DOHH2 (cell line): Measurements from ENCODE around the gene IP6K1.

Experiments
- H3F3A ChIP-seq: fragments of 200-600 bp; sonication (generic), shearing (Covaris generic); 2 replicates; pipeline ENCODE4 v1.6.0; 2016; ENCODE audit warnings: antibody characterized with exemption, mild to moderate bottlenecking; ENCODE audit not compliant: control insufficient read depth, insufficient read depth
- H3K27ac ChIP-seq: fragments of 200-600 bp; sonication (generic); 2 replicates; pipeline ENCODE4 v1.5.1; 2014; ENCODE audit warnings: low read depth, mild to moderate bottlenecking, low read length, moderate library complexity
- H3K27me3 ChIP-seq: fragments of 200-600 bp; sonication (generic); 2 replicates; pipeline ENCODE4 v1.6.1; 2014; ENCODE audit warnings: mild to moderate bottlenecking, low read length, mixed read lengths; ENCODE audit not compliant: control insufficient read depth
- H3K36me3 ChIP-seq: fragments of 200-600 bp; sonication (generic); 2 replicates; pipeline ENCODE4 v1.6.1; 2014; ENCODE audit warnings: mild to moderate bottlenecking, low read length, moderate library complexity, mixed read lengths; ENCODE audit not compliant: control insufficient read depth
- H3K4me1 ChIP-seq: fragments of 200-600 bp; sonication (generic); 2 replicates; pipeline ENCODE4 v1.6.1; 2014; ENCODE audit warnings: mild to moderate bottlenecking, low read length, mixed read lengths; ENCODE audit not compliant: control insufficient read depth
- H3K4me2 ChIP-seq: fragments of 200-600 bp; sonication (generic); 2 replicates; pipeline ENCODE4 v1.6.0; 2014; ENCODE audit warnings: mild to moderate bottlenecking, low read length, moderate library complexity
- H3K4me3 ChIP-seq: fragments of 200-600 bp; sonication (generic); 2 replicates; pipeline ENCODE4 v1.5.1; 2014; ENCODE audit warnings: mild to moderate bottlenecking, low read length, mixed read lengths
- H3K79me2 ChIP-seq: fragments of 200-600 bp; sonication (generic); 2 replicates; pipeline ENCODE4 v1.6.1; 2014; ENCODE audit warnings: mild to moderate bottlenecking, low read length, mixed read lengths; ENCODE audit not compliant: control insufficient read depth
- H3K9me2 ChIP-seq: fragments of 200-600 bp; sonication (generic); replicated peaks from 2 replicates; pipeline ENCODE4 v1.6.1; 2014; ENCODE audit warnings: mild to moderate bottlenecking, low read length, mixed read lengths; ENCODE audit not compliant: control insufficient read depth
- H3K9me3 ChIP-seq: fragments of 200-600 bp; sonication (generic); 2 replicates; pipeline ENCODE4 v1.6.1; 2014; ENCODE audit warnings: antibody characterized with exemption, low read length, mixed read lengths; ENCODE audit not compliant: control insufficient read depth, insufficient read depth
- H4K20me1 ChIP-seq: fragments of 200-600 bp; sonication (generic); 2 replicates; pipeline ENCODE4 v1.6.0; 2014; ENCODE audit warnings: low read depth, mild to moderate bottlenecking, antibody characterized with exemption, low read length, moderate library complexity; ENCODE audit not compliant: control insufficient read depth, insufficient read depth
- EZH2phosphoT487 ChIP-seq: fragments of 200-600 bp; sonication (generic); IDR thresholded peaks from 2 replicates; pipeline ENCODE4 v1.6.1; 2017; ENCODE audit warnings: borderline replicate concordance, mild to moderate bottlenecking, antibody characterized with exemption, low read length, moderate library complexity, mixed read lengths
- TF ChIP-seq, protein P1 (sequence below): fragments of 200-600 bp; sonication (generic); IDR thresholded peaks from one replicate; pipeline ENCODE4 v1.5.1; 2014; ENCODE audit warnings: antibody characterized with exemption, mild to moderate bottlenecking, low read depth, low read length; ENCODE audit not compliant: poor library complexity, severe bottlenecking

Gene IP6K1

DNA sequence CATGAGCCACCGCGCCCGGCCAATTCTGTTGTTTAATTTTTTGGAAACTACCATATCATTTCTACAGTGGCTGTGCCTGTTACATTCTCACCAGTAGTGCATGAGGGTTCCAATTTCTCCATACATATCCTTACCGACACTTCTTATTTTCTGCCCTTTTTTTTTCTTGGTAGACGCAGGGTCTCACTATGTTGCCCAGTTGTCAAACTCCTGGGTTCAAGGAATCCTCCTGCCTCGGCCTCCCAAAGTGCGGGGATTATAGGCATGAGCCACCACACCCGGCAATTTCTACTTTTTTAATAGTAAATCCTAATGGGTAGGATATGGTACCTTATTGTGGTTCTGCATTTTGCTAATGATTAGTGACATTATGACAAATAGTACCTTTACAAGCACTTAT, 76.5 kb downstream of the IP6K1 start:
- TF ChIP-seq, protein P1, sequence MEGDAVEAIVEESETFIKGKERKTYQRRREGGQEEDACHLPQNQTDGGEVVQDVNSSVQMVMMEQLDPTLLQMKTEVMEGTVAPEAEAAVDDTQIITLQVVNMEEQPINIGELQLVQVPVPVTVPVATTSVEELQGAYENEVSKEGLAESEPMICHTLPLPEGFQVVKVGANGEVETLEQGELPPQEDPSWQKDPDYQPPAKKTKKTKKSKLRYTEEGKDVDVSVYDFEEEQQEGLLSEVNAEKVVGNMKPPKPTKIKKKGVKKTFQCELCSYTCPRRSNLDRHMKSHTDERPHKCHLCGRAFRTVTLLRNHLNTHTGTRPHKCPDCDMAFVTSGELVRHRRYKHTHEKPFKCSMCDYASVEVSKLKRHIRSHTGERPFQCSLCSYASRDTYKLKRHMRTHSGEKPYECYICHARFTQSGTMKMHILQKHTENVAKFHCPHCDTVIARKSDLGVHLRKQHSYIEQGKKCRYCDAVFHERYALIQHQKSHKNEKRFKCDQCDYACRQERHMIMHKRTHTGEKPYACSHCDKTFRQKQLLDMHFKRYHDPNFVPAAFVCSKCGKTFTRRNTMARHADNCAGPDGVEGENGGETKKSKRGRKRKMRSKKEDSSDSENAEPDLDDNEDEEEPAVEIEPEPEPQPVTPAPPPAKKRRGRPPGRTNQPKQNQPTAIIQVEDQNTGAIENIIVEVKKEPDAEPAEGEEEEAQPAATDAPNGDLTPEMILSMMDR: no peak
- TF ChIP-seq EZH2phosphoT487: no peak
- Histone ChIP-seq H3K9me2 (no peaks in the 10 kb centered on the region), H3K36me3 (peaks cover 9% of the 10 kb centered on the region; the same call in 1 of the 2 replicates), H3K27ac (no peak overlapping the region), H3K79me2 (no peaks in the 10 kb centered on the region), H3F3A (no peaks in the 10 kb centered on the region), H3K27me3 (no peaks in the 10 kb centered on the region), H3K4me2 (no peak overlapping the region), H3K9me3 (no peaks in the 10 kb centered on the region), H3K4me3 (no peak overlapping the region), H4K20me1 (no peaks in the 10 kb centered on the region), H3K4me1 (no peaks in the 10 kb centered on the region)

DNA sequence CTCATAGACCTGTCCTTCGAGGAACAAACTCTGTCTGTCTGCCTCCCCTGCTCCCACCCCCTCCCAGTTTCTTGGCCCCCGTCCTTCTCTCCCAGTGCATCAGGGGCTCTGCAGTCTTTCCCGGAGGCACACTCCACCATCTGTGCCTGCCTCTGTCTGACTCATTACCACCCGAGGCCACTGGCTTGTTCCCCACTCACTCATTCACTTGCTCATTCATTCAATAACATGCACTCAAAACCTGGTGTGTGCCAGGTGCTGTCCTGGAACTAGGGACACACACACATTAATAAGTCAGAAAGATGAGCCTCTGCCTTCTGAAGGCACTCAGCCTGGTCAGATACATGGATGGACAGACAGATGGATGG, 79.2 kb downstream of the IP6K1 start:
- H3K9me2 ChIP-seq: no peaks in the 10 kb centered on the region
- H3K4me1 ChIP-seq: no peaks in the 10 kb centered on the region
- H3K27me3 ChIP-seq: no peaks in the 10 kb centered on the region
- H3K79me2 ChIP-seq: no peaks in the 10 kb centered on the region
- no peaks in the 10 kb centered on the region for H3F3A ChIP-seq
- no peak overlapping the region for H3K4me2 ChIP-seq
- no peak overlapping the region for H3K27ac ChIP-seq
- no peaks in the 10 kb centered on the region for H4K20me1 ChIP-seq
- H3K4me3 ChIP-seq: no peak overlapping the region
- peaks cover 17% of the 10 kb centered on the region for H3K36me3 ChIP-seq
- H3K9me3 ChIP-seq: no peaks in the 10 kb centered on the region
- TF ChIP-seq EZH2phosphoT487: no peak
- TF ChIP-seq, protein P1: no peak

DNA sequence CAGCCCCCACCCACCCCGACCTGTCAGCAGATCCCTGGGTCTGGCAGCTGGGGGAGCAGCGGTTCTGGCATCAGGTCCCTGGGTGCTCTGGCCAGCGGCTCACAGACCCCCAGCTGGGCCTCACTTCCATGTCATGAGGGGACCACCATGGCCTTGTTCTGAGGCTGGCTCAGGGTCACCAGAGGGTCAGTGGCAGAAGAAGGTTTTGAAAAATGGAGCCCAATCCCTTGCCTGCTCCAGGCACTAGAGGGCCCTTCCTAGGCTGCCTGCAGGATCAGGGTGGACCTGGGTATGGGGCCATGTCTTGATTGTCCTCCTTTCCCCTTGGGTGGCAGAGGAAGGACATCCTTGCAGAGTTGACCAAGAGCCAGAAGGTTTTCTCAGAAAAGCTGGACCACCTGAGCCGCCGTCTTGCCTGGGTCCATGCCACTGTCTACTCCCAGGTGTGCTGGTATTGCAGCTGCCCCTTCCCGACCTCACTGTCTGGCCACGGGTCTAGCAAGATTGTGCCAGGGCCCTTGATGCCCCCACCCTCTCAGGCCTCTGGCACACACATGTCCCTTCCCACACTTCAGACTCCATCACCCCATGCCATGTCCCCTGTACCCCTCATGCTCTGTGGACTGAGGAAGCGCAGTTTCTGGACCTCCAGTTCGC, 79.8 kb downstream of the IP6K1 start:
- peaks cover 20% of the 10 kb centered on the region for H3K36me3 ChIP-seq
- H3K79me2 ChIP-seq: no peaks in the 10 kb centered on the region
- H4K20me1 ChIP-seq: no peaks in the 10 kb centered on the region
- H3F3A ChIP-seq: no peaks in the 10 kb centered on the region
- H3K27ac ChIP-seq: no peak overlapping the region
- no peaks in the 10 kb centered on the region for H3K9me2 ChIP-seq
- H3K27me3 ChIP-seq: no peaks in the 10 kb centered on the region
- H3K4me3 ChIP-seq: no peak overlapping the region
- H3K9me3 ChIP-seq: no peaks in the 10 kb centered on the region
- H3K4me2 ChIP-seq: no peak overlapping the region
- no peaks in the 10 kb centered on the region for H3K4me1 ChIP-seq
- TF ChIP-seq, protein P1: no peak
- no peak for TF ChIP-seq EZH2phosphoT487
